ENCODE data around the gene ARL2BP.
"Not testable (repeated sequence)": the region's sequence is repeated elsewhere in the genome, so short reads cannot be mapped to it uniquely, and the experiment has no call there.

ARL2BP gene

DNA sequence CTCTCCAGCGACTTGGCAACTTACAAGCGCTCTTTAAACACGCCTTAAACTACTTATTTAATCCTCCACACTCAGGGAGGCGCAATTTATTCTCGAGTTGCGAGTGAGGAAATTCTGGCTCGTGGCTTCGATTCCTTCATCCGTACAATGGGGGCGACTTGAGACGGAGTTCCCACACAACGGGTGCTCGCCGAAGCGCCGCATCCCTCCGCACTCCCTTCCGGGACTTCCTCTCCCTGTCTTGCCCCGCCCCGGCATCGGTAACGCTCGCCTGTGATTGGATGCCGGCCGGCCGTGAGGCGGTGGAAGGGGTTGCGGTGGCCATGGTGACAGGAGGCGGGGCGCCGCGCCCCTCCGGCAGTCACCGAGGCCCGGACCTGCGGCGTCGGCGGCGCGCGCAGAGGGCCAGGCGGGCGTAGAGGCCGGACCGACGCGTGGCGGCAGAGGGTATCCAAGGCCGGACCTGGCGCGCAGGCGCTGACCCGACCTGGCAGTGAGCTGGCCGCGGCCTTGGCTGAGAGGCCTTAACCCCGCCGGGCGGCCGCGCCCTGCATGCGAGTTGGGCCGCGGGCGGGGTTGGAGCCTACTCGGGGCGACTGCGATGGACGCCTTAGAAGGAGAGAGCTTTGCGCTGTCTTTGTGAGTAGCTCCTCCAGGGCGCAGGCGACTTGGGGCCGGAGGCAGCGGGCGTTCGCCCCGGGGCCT, at the start of gene ARL2BP:
Gene ARL2BP, plus strand, starts transcription at position 493 of the 705 bp plus-strand sequence. Its CDS starts 109 bp downstream, at position 602.
- peak; percentile 97 for DNase-seq

DNA sequence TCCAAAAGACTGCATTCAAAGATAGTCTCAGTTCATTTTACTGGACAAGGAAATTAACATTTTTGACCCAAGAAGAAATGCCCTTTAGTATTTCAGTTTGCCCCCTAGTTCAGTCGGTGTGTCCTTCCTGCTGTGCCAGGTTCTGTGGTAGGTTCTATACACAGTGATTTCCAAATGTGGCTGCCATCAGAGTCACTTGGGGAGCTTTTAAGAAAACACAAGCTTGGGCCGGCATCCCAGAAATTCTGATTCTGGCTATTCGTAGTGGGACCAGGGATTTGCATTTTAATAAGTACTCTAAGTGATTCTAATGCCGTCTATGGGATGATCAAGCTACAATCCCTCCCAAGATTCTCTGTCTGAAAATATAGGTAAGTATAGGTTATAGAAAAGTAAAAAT, 48.8 kb upstream of the ARL2BP start:
- DNase-seq = no peak

DNA sequence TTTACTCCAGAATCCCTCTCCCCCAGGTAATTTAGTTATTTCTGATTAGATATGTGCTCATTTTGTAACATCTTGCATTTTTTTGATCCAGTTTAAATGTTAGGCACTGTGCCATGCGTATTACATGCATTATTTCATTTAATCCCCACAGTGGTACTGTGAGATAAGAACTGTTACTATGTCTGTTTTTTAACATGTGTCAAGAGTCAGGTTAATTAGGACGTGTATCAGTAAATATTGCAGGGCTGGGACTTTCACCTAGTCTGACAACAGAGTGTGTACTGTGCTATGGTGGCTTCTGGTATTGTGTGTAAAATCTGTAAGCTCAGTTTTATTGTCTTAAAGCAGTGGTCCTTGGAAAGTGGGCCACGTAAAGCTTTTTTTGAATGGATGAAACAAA, 48.3 kb upstream of the ARL2BP start:
- no peak for DNase-seq

DNA sequence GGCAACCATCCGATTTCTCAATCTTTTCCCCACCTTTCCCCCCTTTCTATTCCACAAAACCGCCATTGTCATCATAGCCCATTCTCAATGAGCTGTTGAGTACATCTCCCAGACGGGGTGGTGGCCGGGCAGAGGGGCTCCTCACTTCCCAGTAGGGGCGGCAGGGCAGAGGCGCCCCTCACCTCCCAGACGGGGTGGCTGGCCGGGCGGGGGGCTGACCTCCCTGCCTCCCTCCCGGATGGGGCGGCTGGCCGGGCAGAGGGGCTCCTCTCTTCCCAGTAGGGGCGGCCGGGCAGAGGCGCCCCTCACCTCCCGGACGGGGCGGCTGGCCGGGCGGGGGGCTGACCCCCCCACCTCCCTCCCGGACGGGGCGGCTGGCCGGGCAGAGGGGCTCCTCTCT, 44.7 kb upstream of the ARL2BP start:
- not testable (repeated sequence) for DNase-seq

DNA sequence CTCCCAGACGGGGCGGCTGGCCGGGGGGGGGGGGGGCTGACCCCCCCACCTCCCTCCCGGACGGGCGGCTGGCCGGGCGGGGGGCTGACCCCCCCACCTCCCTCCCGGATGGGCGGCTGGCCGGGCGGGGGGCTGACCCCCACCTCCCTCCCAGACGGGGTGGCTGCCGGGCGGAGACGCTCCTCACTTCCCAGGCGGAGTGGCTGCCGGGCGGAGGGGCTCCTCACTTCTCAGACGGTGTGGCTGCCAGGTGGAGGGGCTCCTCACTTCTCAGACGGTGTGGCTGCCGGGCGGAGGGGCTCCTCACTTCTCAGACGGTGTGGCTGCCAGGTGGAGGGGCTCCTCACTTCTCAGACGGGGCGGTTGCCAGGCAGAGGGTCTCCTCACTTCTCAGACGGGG, 44.1 kb upstream of the ARL2BP start:
- DNase-seq = not testable (repeated sequence)

DNA sequence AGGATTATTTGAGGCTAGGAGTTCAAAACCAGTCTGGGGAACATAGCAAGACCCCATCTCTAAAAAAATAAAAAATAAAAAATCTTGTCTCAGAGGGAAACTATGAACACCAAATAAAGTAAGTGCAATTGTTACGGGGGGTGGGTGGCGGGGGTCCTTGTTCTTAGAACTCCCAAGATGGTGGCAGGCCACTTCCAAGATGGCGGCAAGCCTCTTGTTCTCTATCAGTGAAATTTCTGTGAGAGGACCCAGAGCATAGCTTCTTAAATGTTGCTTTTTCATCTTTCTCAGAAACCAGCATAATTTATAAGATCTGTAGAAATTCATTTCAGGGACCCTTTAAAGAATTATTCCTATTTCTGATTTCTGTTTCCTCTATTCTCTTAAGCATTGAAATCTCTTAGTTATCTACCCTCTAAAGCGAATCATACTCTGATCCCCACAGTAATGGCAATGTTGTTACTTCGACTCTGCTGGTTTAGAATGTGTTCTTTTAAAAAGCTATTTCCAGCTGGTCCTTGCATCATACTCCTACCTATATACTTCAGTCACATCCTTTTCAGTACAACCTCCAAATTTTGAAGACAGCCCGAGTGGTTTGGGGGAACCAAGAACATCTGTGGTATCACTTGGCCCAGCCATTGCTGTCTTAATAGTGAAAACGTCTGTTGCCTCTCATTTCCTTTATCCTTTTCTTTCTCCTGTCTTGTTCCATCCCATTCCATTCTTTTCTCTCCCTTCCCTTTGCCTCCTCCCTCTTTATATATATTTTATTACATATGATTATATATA, 42.8 kb upstream of the ARL2BP start:
- DNase-seq = no peak

DNA sequence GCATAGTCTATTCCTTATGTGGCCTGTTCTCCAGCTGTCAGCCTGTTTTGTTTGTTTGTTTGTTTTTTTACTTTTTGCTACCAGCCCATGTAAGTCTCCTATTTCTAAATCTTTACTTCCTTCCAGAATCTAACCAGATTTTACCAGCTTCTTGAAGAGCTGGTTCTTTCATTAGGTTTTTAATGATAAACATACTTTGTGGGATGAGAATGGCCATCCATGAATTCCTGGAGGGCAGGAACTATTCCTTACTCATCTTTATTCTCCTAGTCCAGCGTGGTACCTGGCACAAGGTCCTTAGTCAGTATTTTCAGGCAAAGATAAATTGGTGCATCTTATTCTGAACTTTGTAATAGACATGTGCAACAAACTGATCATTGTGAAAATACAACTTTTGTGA, 41.6 kb upstream of the ARL2BP start:
- peak; percentile 66 for DNase-seq

DNA sequence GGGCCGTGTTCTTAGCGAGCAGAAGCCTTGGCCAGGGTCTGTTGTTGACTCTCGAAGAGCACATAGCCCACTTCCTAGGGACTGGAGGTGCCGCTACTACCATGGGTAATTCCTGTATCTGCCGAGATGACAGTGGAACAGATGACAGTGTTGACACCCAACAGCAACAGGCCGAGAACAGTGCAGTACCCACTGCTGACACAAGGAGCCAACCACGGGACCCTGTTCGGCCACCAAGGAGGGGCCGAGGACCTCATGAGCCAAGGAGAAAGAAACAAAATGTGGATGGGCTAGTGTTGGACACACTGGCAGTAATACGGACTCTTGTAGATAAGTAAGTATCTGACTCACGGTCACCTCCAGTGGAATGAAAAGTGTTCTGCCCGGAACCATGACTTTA, 40.4 kb upstream of the ARL2BP start:
- DNase-seq = no peak

DNA sequence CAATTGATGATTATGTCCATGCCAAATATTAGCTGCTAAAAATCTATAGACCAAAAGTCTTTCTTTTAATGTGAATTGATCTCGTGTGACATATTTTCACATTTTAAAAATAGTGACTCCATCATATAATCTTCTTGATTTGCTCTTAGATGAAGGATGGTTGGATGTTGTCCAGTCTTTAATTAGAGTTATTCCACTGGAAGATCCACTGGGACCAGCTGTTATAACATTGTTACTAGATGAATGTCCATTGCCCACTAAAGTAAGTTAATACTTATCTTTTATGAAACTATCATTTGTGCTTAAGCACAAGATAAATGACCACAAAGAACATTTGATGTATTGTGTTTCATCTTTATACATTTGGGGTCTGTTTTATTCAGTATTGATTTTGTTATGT, 36.1 kb upstream of the ARL2BP start:
- no peak for DNase-seq

DNA sequence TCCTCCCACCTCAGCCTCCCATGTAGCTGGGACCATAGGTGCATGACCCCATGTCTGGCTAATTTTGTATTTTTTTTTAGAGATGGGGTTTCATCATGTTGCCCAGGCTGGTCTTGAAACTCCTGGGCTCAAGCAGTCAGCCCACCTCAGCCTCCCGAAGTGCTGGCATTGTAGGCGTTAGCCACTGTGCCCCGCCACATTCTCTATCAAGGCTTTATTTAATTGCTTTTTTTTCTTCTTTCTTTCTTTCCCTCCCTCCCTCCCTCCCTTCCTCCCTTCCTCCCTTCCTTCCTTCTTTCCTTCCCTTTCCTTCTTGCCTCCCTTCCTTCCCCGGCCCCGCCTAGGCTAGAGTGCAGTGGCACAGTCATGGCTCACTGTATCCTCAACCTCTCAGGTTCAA, 35.3 kb upstream of the ARL2BP start:
- DNase-seq = no peak

DNA sequence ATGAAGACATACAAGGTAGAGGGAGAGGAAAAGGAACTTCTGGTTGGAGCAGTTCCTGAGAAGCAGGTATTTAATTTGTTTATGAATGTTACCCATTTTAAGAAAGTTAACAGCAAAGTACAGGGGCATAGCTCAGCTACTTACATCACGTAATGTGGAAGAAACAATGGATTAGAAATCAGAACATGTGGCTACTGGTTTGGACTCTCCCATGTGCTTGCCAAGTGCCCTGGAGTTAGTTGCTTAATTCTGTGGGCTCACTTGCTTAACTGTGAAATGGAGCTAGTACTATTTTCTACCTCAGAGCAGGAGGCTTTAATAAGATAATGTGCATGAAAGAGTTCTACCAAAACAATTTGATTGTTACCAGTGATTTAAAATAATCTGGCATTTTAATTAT, 31.6 kb upstream of the ARL2BP start:
- DNase-seq = no peak

DNA sequence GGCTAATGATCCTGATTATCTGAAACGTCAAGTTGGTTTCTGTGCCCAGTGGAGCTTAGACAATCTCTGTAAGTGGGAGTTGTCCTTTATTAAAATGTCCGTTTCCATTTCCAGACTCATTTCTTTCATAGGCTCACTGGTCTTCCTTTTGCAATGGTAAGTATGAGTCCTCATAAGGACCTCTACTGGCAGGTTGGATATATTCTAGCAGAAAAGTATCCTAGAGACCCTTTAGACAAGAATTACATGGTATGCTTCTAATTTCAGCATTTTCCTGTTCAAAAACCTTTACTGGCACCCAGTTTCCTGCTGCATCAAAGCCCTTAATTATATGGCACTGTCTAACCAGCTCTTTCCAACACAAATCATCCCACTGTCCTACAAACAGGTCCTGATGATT, 28.1 kb upstream of the ARL2BP start:
- DNase-seq = no peak

DNA sequence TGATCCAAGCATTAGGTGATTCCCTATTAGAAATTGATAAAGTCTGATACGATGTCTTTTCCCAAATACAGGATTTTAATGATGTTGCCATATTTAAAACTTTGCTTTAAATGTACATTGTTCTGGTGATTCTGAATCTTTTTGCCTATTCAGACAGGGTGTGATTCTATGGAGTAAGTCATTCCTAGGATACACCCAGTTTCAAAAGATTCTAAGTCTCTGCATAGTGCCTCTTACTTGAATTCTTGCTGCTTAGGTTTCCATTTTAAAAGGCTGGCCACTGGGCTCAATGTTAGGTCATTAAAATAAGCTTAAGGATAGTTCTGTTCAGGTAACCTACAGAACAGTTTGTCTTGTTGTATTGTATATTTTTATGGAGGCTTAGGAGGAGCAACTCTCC, 22.0 kb upstream of the ARL2BP start:
- DNase-seq = no peak

DNA sequence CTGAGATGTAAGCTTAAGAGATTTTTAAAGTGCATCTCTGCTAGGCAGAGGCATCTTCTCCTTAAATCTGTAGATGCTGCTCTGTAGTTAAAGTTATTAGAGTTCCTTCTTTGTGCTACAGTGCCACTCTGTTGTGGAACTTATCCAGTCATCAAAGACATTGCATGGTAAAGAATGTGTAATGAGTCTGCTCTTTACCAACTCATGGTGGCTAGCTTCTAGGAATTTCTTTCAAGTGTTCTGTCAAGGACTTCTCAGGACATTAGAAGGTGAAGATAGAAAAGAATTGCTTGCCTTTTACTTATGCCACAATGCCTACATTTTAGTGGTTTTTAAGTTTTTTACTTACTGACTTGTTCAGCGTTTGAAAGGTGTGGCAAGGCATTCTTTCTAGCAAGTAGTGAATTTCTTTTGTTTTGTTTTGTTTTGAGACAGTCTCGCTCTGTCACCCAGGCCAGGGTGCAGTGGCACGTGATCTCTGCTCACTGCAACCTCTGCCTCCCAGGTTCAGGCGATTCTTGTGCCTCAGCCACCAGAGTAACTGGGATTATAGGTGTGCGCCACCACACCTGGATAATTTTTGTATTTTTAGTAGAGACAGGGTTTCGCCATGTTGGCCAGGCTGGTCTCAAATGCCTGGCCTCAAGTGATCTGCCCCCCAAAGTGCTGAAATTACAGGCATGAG, 20.3 kb upstream of the ARL2BP start:
- DNase-seq = peak; percentile 9

DNA sequence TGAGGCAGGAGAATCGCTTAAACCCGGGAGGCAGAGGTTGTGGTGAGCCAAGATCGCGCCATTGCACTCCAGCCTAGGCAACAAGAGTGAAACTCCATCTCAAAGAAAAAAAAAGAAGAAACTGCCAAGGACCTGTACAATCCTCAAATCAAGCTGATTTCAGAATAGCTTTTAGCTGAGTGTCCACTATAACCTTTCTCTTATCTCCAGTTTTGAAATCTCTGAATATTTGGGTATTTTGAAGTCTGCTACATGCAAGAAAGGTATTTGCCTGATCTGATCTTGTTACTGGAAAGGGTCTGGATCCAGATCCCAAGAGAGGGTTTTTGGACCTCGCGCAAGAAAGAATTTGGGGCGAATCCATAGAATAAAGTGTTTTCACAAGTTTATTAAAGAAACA, 19.1 kb upstream of the ARL2BP start:
- DNase-seq = no peak

DNA sequence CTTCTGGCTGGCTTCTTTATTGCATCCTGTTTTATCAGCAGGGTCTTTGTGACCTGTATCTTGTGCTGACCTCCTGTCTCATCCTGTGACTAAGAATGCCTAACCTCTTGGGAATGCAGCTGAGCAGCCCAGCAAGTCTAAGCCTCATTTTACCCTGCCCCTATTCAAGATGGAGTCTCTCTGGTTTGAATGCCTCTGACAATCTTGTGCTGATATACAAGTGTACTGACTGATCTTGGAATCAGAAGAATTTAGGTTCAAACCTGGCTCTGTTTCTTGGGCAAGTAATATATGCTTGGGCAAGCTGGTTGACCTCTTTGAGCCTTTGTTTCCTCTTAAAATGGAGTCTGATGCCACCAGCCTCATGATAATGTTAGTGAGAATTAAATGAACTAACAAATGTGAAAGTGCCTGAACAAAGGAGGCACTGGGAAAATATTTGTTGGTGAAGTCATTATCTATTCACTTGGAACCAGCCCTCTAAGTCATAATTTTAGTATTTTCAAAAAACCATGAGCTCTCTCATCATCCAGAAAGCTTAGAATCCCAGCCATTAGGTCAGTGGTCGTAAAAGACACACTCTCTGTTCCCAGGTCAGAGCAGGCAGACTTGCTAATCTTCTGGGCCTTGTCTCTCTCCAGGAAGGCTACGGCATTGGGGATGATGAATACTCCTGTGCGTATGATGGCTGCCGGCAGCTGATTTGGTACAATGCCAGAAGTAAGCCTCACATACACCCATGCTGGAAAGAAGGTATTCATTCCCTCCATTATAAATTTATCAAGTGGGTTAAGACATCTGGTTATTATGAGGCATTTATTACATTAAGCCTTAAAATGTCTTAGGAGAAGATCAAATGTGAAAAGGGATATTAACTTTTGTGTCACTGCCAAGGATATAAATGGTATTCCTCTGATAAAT, 18.1 kb upstream of the ARL2BP start:
- peak; percentile 50 for DNase-seq

DNA sequence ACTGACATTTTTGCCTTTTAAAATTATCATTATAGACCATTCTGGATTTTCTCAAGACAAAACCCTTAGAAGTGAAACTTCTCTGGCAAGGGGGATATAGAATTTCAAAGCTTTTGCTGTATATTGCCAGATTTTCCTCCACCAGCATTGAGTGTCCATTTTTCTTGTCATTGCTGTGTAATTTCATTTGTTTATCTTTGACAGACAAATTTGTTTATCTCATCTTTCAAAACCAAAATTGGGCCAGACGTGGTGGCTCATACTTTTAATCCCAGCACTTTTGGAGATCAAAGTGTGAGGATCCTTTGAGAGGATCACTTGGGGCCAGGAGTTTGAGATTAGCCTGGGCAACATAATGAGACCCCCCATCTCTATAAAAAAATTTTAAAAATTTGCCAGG, 16.0 kb upstream of the ARL2BP start:
- DNase-seq = no peak

DNA sequence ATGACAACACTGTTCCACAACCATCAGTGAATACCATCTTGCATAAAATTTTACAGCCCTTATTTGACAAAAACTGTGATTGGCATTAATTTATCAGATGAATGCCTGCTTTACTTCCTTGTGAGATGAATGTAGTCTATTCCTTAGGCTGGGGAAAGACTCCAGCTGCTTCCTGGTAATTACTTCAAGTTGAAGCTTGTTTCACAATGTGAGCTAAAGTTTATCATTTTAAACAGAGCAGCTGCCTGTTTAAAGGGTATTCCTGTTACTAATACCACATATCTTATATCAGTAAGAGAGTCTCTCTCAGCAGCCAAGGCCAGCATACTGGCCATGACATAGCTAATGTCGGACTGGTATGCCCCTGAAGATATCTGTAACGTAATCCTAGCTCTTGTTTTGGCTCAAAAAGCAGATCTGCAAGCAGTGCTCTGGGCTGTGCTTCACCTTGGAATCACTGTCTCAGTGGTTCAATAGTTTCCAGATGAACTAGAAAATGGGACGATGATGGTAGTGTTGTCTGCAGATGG, 13.2 kb upstream of the ARL2BP start:
- no peak for DNase-seq

DNA sequence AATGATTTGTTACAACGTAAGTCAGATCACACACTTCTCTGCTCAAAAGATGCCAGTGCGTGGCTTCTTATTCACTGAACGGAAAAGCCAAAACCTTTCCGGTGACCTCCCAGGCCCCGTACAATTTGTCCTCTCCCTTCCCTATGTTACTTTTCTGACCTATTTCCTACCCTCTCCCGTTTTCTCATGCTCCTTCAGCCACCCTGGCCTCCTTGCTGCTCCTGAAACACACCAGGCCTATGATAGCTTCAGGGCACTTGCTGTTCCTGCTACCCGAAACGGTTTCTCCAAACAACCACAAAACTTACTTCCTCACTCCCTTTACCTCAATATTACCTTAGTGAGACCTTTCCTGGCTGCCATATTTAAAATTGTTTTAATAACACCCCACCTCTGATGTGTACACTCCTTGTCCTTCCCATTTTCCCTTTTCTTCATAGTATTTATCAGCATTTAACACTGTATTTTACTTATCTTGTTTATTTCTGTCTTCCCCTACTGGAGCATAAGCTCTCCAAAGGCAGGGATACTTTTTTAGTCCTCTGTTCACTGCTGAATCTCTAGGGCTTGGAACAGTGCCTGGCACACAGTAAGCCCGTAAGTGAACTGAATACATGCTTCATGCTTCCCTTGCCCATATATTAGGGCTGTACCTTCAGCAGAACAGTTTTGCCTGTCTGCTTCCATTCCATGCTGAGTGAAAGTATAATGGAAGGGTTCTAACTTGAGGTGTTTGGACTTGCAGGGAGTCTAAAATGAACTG, 10.9 kb upstream of the ARL2BP start:
- DNase-seq = no peak

DNA sequence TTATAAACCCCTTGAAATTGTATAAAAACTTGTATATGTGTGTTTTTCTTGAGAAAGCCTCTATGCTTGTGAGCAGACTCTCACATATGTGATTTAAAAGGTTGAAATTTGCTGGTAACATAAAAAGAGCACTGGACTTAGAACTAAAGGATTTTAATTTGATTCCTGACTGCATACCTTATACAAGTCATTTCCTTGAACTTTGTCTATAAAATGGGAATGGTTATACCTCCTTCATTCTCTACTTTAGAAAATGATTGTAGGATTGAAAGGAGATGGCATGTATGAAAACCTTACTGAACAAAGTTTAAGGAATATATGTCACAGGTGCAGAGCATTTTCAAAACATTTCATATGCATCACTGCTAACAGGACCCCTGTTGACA, 10.4 kb upstream of the ARL2BP start:
- no peak for DNase-seq

DNA sequence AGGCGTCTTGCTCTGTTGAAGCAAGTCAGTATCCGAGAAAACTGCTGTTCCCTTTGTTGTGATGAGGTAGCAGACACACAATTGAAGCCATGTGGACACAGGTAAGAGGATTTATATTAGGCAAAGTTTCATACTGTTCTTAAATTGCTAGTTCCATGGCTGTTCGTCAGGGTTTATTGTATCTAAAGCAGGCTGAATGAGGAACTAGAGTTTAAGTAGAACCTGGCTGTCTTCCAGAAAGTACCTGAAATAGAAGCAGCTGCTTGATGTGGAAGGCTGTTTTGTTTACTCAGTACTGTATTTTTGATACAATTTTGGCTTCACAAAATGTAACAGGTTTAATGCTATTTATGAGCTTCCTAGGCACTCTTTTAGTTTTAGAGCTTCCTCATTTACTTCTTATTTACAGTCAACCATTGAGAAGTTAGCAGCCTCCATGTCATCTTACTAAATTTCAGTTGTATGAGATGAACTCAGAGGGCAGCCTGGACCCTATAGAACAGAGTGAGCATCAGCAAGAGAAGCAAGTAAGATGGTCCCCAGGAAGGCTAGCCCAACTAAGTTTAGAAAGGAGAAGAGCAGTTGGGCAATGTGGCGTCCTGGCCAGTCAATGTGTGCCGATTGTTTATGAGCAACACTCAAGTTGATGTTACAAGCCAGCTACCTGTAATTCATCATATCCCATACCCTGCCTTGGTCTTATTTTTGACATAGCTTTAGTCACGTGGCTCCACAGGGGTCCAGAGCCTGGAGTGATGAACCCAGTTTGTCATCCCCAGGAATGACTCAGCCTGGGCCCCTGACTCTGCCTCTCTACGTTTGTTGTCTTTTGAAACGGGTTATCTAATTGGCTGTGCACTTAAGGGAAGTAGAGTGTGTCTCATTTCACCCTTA, 9.7 kb upstream of the ARL2BP start:
- peak; percentile 7 for DNase-seq
